ENCODE results near the gene ARHGAP21.
"Not testable (repeated sequence)": the region's sequence is repeated elsewhere in the genome, so short reads cannot be mapped to it uniquely, and the experiment has no call there.

Gene ARHGAP21

GRCh38 chr10:24723788-24724380, at the start of gene ARHGAP21:
ARHGAP21 (minus strand) TSS chr10:24723887; CDS start chr10:24721899, 1,988 bp downstream.
- DNase-seq (ENCODE audit: low read depth in 2 of 2): peak; percentile 11 to 14

GRCh38 chr10:24771943-24772694, 48.4 kb upstream of the ARHGAP21 start:
- DNase-seq (ENCODE audit: low read depth in 2 of 2): no peak

GRCh38 chr10:24764991-24765390, 41.3 kb upstream of the ARHGAP21 start:
- not testable (repeated sequence) for DNase-seq (ENCODE audit: low read depth in 2 of 2)

- DNase-seq (ENCODE audit: low read depth in 2 of 2): no peak
Measured at GRCh38 chr10:24762966-24763623, 39.4 kb upstream of the ARHGAP21 start.

- DNase-seq (ENCODE audit: low read depth in 2 of 2): no peak
Measured at GRCh38 chr10:24762161-24762924, 38.7 kb upstream of the ARHGAP21 start.

GRCh38 chr10:24759672-24760071, 36.0 kb upstream of the ARHGAP21 start:
- no peak for DNase-seq (ENCODE audit: low read depth in 2 of 2)

GRCh38 chr10:24758254-24758653, 34.6 kb upstream of the ARHGAP21 start:
- not testable (repeated sequence) for DNase-seq (ENCODE audit: low read depth in 2 of 2)

- no peak for DNase-seq (ENCODE audit: low read depth in 2 of 2)
Measured at GRCh38 chr10:24756283-24756682, 32.6 kb upstream of the ARHGAP21 start.

GRCh38 chr10:24751716-24752115, 28.0 kb upstream of the ARHGAP21 start:
- DNase-seq (ENCODE audit: low read depth in 2 of 2): no peak

GRCh38 chr10:24750695-24751094, 27.0 kb upstream of the ARHGAP21 start:
- no peak for DNase-seq (ENCODE audit: low read depth in 2 of 2)

GRCh38 chr10:24748214-24748613, 24.5 kb upstream of the ARHGAP21 start:
- no peak for DNase-seq (ENCODE audit: low read depth in 2 of 2)

GRCh38 chr10:24744946-24745345, 21.3 kb upstream of the ARHGAP21 start:
- DNase-seq (ENCODE audit: low read depth in 2 of 2): no peak

GRCh38 chr10:24740714-24741113, 17.0 kb upstream of the ARHGAP21 start:
- no peak for DNase-seq (ENCODE audit: low read depth in 2 of 2)

GRCh38 chr10:24737001-24737400, 13.3 kb upstream of the ARHGAP21 start:
- no peak for DNase-seq (ENCODE audit: low read depth in 2 of 2)

GRCh38 chr10:24731942-24732341, 8.3 kb upstream of the ARHGAP21 start:
- DNase-seq (ENCODE audit: low read depth in 2 of 2): no peak

- no peak for DNase-seq (ENCODE audit: low read depth in 2 of 2)
Measured at GRCh38 chr10:24730811-24731210, 7.1 kb upstream of the ARHGAP21 start.

GRCh38 chr10:24727786-24728185, 4.1 kb upstream of the ARHGAP21 start:
- DNase-seq (ENCODE audit: low read depth in 2 of 2): no peak

- no peak for DNase-seq (ENCODE audit: low read depth in 2 of 2)
Measured at GRCh38 chr10:24726626-24727025, 2.9 kb upstream of the ARHGAP21 start.

GRCh38 chr10:24726029-24726428, 2.3 kb upstream of the ARHGAP21 start:
- DNase-seq (ENCODE audit: low read depth in 2 of 2): not testable (repeated sequence)

- DNase-seq (ENCODE audit: low read depth in 2 of 2): peak; percentile 89 to 92
Measured at GRCh38 chr10:24724381-24725228, 918 bp upstream of the ARHGAP21 start.

GRCh38 chr10:24723386-24723787, 300 bp downstream of the ARHGAP21 start:
- no peak for DNase-seq (ENCODE audit: low read depth in 2 of 2)
